Measurements from ENCODE around the gene POLR3C.

The POLR3C gene

DNA sequence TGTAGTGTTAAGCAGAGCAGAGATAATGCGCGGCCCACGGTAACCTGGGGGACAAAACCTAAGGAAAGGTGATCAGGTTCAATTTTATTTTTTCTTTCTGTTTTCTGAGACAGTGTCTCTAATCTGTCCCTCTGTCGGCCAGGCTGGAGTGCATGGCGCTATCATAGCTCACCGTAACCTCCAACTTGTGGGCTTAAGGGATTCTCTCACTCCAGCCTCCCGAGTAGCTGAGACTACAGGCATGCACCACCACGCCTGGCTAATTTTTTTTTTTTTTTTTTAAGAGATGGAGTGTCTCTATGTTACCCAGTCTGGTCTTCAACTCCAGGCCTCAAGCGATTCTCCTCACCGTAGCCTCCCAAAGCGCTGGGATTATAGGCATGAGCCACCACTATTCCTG is 62.4 kb downstream of the POLR3C start:
- Histone ChIP-seq H3K4me3 (ENCODE audit: insufficient read depth, low read length, poor library complexity, severe bottlenecking) (peak overlapping the region; percentile 83), H3F3A (ENCODE audit: insufficient read depth) (no peaks in the 10 kb centered on the region), H3K79me2 (ENCODE audit: insufficient read depth, low read length) (no peaks in the 10 kb centered on the region), H3K9ac (ENCODE audit: low read length) (peak overlapping the region; percentile 24; the same call in 1 of the 2 replicates), H3K4me2 (ENCODE audit: low read depth, low read length, poor library complexity, severe bottlenecking) (peak overlapping the region; percentile 77), H3K9me2 (replicated peaks; ENCODE audit: insufficient read depth, low read length) (no peaks in the 10 kb centered on the region), H4K20me1 (ENCODE audit: low read depth, low read length) (no peaks in the 10 kb centered on the region), H3K9me3 (ENCODE audit: insufficient read depth, low read length) (no peaks in the 10 kb centered on the region), H2AFZ (ENCODE audit: low read depth, low read length, severe bottlenecking) (peak overlapping the region; percentile 97), H3K36me3 (ENCODE audit: low read length) (no peaks in the 10 kb centered on the region), H3K27me3 (ENCODE audit: low read length) (no peaks in the 10 kb centered on the region), H3K27ac (ENCODE audit: low read depth, low read length) (no peak overlapping the region)
- TF ChIP-seq EZH2phosphoT487 (conservative IDR thresholded peaks at IDR 0.05; ENCODE audit: low read length) = no peak
- TF ChIP-seq, protein P1, sequence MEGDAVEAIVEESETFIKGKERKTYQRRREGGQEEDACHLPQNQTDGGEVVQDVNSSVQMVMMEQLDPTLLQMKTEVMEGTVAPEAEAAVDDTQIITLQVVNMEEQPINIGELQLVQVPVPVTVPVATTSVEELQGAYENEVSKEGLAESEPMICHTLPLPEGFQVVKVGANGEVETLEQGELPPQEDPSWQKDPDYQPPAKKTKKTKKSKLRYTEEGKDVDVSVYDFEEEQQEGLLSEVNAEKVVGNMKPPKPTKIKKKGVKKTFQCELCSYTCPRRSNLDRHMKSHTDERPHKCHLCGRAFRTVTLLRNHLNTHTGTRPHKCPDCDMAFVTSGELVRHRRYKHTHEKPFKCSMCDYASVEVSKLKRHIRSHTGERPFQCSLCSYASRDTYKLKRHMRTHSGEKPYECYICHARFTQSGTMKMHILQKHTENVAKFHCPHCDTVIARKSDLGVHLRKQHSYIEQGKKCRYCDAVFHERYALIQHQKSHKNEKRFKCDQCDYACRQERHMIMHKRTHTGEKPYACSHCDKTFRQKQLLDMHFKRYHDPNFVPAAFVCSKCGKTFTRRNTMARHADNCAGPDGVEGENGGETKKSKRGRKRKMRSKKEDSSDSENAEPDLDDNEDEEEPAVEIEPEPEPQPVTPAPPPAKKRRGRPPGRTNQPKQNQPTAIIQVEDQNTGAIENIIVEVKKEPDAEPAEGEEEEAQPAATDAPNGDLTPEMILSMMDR (IDR thresholded peaks at IDR 0.05; ENCODE audit: insufficient read depth, low read length, poor library complexity, severe bottlenecking) = no peak

DNA sequence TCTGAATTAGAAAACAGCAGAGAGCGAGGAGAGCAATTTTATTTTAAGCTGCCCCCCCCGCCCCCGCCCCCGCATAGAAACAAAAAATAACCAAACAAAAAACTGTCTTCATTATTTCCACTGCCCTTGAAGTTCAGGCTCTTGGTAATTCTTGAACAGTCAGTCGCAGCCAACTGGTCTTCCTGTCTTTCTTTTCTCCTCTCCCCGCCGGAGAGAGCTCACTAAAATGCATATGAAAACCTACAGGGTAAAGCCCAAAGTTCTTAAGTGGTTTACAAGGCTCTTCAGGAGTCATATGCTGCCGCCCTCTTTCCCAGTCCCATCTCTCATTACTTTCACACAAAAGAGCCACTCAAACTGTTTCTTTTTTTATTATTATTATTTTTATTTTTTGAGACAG is 62.8 kb downstream of the POLR3C start:
- Histone ChIP-seq H3F3A (ENCODE audit: insufficient read depth) (no peaks in the 10 kb centered on the region), H3K27me3 (ENCODE audit: low read length) (no peaks in the 10 kb centered on the region), H3K27ac (ENCODE audit: low read depth, low read length) (no peak overlapping the region), H3K9me2 (replicated peaks; ENCODE audit: insufficient read depth, low read length) (no peaks in the 10 kb centered on the region), H2AFZ (ENCODE audit: low read depth, low read length, severe bottlenecking) (no peak overlapping the region), H3K79me2 (ENCODE audit: insufficient read depth, low read length) (no peaks in the 10 kb centered on the region), H3K9me3 (ENCODE audit: insufficient read depth, low read length) (no peaks in the 10 kb centered on the region), H3K36me3 (ENCODE audit: low read length) (no peaks in the 10 kb centered on the region), H3K4me2 (ENCODE audit: low read depth, low read length, poor library complexity, severe bottlenecking) (no peak overlapping the region), H3K9ac (ENCODE audit: low read length) (no peak overlapping the region), H4K20me1 (ENCODE audit: low read depth, low read length) (no peaks in the 10 kb centered on the region), H3K4me3 (ENCODE audit: insufficient read depth, low read length, poor library complexity, severe bottlenecking) (no peak overlapping the region)
- TF ChIP-seq, protein P1 (IDR thresholded peaks at IDR 0.05; ENCODE audit: insufficient read depth, low read length, poor library complexity, severe bottlenecking) = no peak
- TF ChIP-seq EZH2phosphoT487 (conservative IDR thresholded peaks at IDR 0.05; ENCODE audit: low read length) = no peak

DNA sequence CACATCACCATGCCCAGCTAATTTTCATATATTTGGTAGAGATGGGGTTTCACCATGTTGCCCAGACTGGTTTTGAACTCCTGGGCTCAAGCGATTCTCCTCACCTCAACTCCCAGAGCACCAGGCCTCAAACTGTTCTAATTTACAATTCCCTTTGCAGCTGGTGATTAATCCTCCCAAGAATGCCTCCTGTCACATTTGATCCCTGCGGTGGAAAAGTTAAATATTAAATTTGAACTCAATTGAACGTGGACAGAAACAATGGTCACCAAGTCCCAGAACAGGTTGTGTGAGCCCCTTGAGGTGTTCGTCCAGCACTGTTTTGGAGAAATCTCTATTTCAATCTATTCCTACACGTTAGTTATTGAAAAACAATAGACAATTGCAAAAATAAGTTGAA is 63.6 kb downstream of the POLR3C start:
- Histone ChIP-seq H3K36me3 (ENCODE audit: low read length) (no peaks in the 10 kb centered on the region), H3K4me3 (ENCODE audit: insufficient read depth, low read length, poor library complexity, severe bottlenecking) (no peak overlapping the region), H3K27ac (ENCODE audit: low read depth, low read length) (no peak overlapping the region), H2AFZ (ENCODE audit: low read depth, low read length, severe bottlenecking) (no peak overlapping the region), H3F3A (ENCODE audit: insufficient read depth) (no peaks in the 10 kb centered on the region), H3K9ac (ENCODE audit: low read length) (no peak overlapping the region), H3K27me3 (ENCODE audit: low read length) (no peaks in the 10 kb centered on the region), H4K20me1 (ENCODE audit: low read depth, low read length) (no peaks in the 10 kb centered on the region), H3K79me2 (ENCODE audit: insufficient read depth, low read length) (no peaks in the 10 kb centered on the region), H3K4me2 (ENCODE audit: low read depth, low read length, poor library complexity, severe bottlenecking) (no peak overlapping the region), H3K9me3 (ENCODE audit: insufficient read depth, low read length) (no peaks in the 10 kb centered on the region), H3K9me2 (replicated peaks; ENCODE audit: insufficient read depth, low read length) (no peaks in the 10 kb centered on the region)
- TF ChIP-seq EZH2phosphoT487 (conservative IDR thresholded peaks at IDR 0.05; ENCODE audit: low read length) = no peak
- TF ChIP-seq, protein P1 (IDR thresholded peaks at IDR 0.05; ENCODE audit: insufficient read depth, low read length, poor library complexity, severe bottlenecking) = no peak
